Loucy (cell line): Measurements from ENCODE around the gene SLF2.

ENCODE experiments used
- EZH2phosphoT487 ChIP-seq: fragments of 200-600 bp; IDR thresholded peaks from 2 replicates; pipeline ENCODE4 v1.6.1; 2018; ENCODE audit warnings: antibody characterized with exemption, mild to moderate bottlenecking, moderate library complexity, borderline replicate concordance
- TF ChIP-seq, protein P1 (sequence below): fragments of 200-600 bp; sonication (generic); conservative IDR thresholded peaks from 2 replicates; pipeline ENCODE4 v1.5.1; 2014; ENCODE audit warnings: mild to moderate bottlenecking, antibody characterized with exemption, low read length

DNA sequence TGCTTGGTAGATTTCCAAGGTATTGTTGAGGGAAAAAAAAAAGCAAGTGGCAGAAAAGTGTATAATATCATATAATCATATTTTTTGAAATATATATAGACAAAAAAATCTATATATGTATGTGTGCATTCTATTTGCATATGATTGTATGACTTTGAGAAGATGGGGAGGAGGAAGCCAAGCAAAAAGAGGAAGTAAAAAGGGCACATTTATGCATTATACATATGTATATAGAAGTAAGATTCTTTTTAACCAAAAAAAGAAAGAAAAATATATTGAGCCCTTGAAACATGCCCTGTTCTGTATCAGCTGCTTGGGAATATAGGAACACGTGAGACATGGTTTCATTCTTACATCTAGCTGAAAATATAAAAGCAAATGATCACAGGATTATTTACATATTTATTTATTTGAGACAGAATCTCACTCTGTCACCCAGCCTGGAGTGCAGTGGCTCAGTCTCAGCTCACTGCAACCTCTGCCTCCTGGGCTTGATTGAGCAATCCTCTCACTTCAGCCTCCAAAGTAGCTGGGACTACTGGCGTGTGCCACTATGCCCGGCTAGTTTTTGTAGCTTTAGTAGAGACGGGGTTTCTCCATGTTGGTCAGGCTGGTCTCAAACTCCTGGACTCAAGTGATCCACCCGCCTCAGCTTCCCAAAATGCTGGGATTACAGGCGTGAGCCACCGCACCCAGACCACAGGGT is 18.0 kb upstream of the SLF2 start:
- TF ChIP-seq, protein P1, sequence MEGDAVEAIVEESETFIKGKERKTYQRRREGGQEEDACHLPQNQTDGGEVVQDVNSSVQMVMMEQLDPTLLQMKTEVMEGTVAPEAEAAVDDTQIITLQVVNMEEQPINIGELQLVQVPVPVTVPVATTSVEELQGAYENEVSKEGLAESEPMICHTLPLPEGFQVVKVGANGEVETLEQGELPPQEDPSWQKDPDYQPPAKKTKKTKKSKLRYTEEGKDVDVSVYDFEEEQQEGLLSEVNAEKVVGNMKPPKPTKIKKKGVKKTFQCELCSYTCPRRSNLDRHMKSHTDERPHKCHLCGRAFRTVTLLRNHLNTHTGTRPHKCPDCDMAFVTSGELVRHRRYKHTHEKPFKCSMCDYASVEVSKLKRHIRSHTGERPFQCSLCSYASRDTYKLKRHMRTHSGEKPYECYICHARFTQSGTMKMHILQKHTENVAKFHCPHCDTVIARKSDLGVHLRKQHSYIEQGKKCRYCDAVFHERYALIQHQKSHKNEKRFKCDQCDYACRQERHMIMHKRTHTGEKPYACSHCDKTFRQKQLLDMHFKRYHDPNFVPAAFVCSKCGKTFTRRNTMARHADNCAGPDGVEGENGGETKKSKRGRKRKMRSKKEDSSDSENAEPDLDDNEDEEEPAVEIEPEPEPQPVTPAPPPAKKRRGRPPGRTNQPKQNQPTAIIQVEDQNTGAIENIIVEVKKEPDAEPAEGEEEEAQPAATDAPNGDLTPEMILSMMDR: no peak
- no peak for TF ChIP-seq EZH2phosphoT487
